Hematopoietic multipotent progenitor cell treated with erythropoietin and hydrocortisone succinate and interleukin-3 and kit ligand, for 8 days (in vitro differentiated cells): Measurements from ENCODE around the gene HSD3B7.

Source experiments
- DNase-seq: peaks from one replicate; pipeline ENCODE4 v3.0.0-alpha.2; 2015

HSD3B7 gene

DNA sequence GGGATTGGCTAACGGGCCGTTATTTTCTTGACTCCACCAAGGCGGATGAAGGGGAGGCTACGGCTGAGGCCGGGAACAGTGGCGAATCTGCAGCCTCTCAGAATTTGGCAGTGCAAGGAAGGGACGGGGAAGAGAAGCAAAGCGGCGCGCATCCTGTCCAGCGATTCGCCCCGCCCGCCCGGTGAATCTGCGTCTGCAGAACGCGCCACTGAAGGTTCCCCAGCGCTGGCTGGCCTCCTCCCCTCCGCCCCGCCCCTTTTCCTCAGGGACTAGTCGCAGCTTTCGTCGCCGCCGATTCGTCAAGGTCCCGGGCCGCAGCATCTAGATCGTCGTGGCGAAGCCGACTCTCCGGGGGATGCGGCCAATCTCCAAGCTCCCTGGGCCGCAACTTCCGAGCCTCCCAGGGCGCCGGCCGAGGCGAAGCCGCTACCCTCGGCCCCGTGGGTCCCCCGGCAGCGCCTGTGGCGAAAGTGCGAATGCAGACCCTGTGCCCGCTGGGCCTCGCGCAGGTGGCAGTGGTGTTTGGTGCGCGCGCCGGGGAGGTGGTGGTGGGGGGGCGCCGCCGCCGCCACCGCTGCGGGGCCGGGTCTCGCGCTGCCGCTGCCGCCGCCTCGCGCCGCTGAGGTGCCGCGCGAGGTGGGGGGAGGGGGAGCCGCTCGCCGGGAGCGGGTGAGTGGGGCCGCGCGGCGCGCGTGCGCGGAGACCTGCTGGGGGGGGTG, 27.4 kb upstream of the HSD3B7 start, which contains the start of gene SETD1A:
SETD1A (plus strand) TSS at position 299 of the 719 bp plus-strand sequence. CDS start 978 bp downstream, outside the sequence.
- DNase-seq, result peak; percentile 94

DNA sequence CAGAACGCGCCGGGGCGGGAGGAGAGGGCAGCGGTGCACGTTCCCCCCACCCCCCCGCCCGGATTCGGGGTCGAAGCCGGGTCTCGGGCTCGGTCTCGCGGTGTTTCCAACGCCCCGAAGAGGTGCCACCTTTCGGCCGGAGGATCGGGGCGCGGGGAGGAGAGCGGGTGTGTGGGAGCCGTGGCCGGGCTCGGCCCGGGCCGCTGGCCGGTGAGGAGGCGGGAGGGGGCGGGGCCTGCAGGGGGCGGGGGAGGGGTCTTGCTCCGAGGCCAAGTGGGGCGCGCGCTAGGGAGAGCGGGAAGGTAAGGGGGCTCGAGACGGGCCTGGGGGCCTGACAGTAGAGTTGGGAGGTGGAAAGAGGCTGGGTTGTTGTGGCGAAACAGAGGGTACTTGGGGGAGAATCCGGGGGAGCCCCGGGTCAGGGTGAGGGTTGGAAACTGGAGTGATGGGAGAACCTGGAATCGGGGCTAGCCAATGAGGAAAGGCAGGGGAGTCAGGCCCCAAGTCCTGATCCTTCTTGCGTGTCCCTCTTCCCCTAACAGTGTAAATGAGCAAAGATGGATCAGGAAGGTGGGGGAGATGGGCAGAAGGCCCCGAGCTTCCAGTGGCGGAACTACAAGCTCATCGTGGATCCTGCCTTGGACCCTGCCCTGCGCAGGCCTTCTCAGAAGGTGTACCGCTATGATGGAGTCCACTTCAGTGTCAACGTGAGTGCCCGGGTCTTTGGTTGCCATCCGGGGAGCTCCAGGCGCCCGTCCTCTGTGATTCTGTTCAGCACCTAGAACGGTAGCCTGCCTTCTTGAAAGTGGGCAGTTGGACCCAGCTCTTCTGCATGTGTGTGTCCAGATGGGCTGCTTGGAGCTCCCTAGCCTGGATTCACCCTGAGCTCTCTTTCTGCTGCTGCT, 26.6 kb upstream of the HSD3B7 start:
- DNase-seq, result peak; percentile 47

DNA sequence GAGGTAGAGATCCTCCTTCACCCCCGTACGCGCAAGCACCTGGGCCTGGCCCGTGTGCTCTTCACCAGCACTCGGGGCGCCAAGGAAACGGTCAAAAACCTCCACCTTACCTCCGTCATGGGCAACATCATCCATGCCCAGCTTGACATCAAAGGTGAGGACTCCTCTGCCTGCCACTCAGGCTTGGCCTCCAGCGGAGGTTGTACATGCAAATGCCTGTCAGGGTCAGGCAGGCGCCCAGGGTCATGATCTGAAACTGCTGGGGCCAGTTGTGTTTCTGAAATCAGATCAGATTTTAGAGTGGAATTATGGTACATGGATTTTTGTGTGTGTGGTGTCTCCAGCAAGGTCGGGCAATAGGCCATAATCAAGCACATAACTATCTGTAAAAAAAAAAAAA, 23.6 kb upstream of the HSD3B7 start:
- DNase-seq, result no peak

DNA sequence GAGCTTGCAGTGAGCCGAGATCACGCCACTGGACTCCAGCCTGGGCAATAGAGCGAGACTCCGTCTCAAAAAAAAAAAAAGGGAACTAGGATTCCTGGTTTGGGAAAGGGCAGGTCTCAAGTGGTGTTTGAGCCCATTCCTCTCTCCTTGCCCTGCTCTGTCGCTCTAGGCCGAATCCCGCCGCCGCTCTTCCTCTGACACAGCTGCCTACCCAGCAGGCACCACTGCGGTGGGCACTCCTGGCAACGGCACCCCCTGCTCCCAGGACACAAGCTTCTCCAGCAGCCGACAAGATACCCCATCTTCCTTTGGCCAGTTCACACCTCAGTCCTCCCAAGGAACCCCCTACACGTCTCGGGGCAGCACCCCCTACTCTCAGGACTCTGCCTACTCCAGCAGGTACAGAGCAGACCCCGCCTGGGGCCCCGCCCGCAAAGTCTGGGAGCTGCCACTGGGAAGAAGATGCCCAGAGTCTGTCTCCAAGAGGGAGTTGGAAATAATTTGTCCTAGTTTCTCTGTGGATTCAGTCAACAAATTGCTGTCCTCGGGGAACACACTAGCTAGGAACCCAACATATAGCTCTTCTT, 21.0 kb upstream of the HSD3B7 start:
- no peak for DNase-seq

GRCh38 chr16:30964574-30965226, 20.3 kb upstream of the HSD3B7 start:
- DNase-seq, result no peak

GRCh38 chr16:30965436-30965835, 19.6 kb upstream of the HSD3B7 start:
- DNase-seq, result no peak

- no peak for DNase-seq
These were observed 18.9 kb upstream of the HSD3B7 start for GRCh38 chr16:30966033-30966619.

DNA sequence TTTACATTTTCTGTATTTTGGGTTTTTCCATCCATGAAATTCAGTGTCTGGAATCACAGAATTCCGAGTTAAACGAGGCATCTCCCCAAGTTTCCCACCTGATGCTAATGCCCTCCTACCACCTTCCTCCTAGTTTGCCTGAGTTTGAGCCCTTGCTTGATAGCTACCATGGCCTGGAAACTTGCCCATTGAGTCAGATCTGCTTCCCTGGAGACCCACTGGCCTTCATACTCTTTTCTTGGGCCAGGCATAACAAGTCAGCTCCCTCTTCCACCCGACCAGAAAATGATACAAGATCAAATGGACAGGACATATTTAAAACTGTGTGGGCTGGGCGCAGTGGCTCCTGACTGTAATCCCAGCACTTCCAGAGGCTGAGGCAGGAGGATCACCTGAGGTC, 17.2 kb upstream of the HSD3B7 start:
- no peak for DNase-seq

GRCh38 chr16:30969246-30969842, 15.7 kb upstream of the HSD3B7 start:
- no peak for DNase-seq

DNA sequence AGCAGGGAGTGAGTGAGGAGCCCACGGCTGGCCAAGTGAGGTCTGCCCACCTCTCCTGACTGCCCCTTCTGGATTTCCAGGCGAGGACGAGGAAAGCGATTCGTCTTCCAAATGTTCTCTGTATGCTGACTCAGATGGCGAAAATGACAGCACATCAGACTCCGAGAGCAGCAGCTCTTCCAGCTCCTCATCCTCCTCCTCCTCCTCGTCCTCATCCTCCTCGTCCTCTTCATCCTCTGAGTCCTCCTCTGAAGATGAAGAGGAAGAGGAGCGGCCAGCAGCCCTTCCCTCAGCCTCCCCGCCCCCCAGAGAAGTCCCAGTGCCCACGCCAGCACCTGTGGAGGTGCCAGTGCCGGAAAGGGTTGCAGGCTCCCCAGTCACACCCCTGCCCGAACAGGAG, 13.7 kb upstream of the HSD3B7 start:
- DNase-seq, result no peak

- peak; percentile 76 for DNase-seq
These were observed 12.1 kb upstream of the HSD3B7 start for GRCh38 chr16:30972872-30973271.

DNA sequence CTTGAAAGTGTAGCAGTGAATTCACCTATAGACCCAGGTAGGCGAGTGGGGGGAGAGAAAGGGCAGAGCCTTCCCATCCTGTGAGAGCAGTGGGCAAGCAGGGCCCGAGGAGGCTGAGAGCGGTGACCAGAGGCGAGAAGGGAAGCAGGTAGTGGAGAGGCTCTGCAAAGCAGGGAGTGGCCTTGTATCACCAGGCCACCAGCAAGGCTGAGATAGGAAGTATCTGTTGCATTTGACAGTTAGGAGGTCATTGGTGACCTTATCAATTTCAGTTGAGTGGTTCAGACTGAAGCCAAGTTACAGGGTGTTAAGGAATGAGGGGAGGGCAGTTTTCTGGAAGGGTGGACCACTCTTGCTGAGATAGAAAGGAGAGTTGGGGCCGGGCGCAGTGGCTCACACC, 10.7 kb upstream of the HSD3B7 start:
- peak; percentile 93 for DNase-seq

DNA sequence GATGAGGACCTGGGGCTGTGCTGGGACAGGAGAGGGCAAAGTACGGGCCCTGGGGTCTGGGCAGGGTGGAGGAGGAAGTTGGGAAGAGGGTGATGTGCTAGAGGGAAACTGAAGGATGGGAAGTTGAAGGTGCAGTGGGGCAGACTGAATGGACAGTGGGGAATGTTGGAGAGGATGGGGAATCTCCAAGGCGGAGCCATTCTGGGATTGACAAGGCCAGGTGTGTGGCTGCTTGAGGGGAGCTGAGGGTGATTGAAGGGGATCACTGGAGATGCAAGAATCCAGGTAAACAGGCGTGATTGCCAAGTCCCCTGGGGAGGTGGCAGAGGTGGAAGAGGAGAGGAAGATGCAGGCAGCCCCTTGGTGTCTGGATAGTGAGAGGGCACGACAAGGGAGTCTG, 8.5 kb upstream of the HSD3B7 start:
- DNase-seq, result no peak

DNA sequence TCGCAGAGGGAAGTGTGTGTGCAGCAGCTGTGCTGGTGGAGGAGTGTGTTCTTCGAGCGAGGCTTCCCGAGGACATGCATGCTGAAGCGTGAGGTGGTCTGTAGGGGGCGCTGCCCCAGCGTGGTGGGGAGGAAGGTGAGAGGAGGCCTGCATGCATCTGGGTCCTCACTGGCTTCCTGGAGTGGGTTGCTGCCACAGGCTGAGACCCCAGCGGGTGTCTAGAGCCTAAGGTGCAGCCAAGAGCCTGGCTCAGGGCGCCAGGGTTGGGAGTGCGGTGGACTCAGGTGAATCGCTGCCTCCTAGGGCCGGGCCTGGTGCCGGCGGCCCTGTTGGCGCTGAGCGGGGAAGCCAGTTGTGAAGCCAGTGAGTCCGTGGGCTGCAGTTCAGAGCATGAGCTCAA, 7.5 kb upstream of the HSD3B7 start:
- DNase-seq, result peak; percentile 46

- no peak for DNase-seq
These were observed 5.6 kb upstream of the HSD3B7 start for GRCh38 chr16:30979170-30980022.

GRCh38 chr16:30980023-30980371, 5.0 kb upstream of the HSD3B7 start:
- DNase-seq, result no peak

DNA sequence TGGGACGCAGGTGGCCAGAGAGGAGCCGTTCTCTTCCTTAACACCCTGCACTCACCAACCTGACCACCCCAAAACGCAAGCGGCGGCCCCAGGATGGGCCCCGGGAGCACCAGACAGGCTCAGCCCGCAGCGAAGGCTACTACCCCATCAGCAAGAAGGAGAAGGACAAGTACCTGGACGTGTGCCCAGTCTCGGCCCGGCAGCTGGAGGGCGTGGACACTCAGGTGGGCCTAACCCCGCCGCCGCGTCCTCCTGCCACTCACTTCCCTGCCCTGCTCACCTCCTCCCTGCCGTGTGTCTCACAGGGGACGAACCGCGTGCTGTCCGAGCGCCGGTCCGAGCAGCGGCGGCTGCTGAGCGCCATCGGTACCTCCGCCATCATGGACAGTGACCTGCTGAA, 4.6 kb upstream of the HSD3B7 start:
- no peak for DNase-seq

GRCh38 chr16:30980959-30981358, 4.0 kb upstream of the HSD3B7 start:
- no peak for DNase-seq

DNA sequence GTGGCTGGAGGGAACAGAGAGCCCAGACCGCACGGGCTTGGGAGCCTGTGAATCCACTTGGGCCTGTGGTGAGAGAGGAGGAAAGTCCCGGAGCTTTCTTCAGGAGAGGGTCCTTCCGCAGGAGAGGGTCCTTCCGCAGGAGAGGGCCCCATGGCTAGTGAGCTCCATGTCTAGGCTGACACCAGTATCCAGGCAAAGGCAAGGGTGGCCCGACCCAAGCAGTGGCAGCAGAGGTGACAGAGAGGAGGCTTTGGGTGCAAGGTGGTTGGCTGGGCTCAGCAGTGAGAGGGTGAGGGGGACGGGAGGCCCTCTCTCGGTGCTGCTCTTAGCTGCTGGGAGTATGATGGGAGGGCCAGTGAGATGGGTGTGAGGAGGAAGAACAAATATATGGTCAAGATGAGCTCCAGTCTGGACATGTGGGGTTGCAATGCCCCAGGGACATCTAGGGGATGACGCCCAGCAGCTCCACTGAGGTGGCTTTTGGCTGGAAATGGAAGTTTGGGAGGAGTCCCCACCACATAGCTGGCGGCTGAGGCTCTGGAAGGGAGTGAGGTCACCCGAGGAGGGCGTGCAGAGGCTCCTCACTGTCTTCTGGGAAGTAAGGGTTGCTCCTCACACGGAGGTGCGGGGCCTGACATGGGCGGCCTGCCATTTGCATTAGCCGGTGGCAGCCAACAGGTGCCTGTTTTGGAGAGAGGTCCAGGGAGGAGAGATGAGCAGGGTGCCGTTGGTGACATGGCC, 2.3 kb upstream of the HSD3B7 start:
- DNase-seq, result no peak

DNA sequence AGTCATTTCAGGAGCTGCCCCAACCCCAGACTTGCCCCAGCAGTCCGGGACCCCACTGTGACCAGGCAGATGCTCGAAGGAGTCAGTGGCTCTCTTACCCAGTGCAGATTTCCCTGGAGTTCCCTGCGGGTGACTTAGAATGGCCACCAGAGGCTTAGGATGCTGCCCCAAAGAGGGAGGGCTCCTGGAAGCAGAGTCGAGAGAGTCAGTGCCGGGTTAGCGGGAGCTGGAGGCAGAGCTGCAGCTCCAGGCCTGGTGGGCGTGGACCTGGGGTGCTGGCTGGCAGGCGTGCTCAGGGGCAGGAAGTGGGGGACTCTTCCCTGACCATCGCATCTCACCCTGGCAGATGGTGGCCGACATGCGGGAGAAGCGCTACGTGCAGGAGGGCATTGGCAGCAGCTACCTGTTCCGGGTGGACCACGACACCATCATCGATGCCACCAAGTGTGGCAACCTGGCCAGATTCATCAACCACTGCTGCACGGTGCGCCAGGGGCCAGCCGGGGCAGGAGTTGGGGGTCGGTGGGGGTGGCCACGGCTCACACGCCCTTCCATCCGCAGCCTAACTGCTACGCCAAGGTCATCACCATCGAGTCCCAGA, 1.6 kb upstream of the HSD3B7 start:
- DNase-seq, result no peak
